CD4-positive, alpha-beta memory T cell (primary cell): ENCODE measurements around the gene PTPN3. TPM values are rescaled to one million over a fixed set of nuclear protein-coding genes. Genes with fewer than 3 reads are reported as not detected.

Experiments used
- CTCF ChIA-PET: fragments of 350-600 bp; sonication (Branson Sonifier 250); formaldehyde crosslinking; loops from one replicate; lab custom pipeline; 2021; ENCODE audit warnings: inconsistent platforms; ENCODE audit not compliant: partially characterized antibody; lab: Charles Lee
- POLR2A ChIA-PET: fragments of 350-600 bp; sonication (Branson Sonifier 250); formaldehyde crosslinking; loops from one replicate; lab custom pipeline; 2021; ENCODE audit not compliant: partially characterized antibody; lab: Charles Lee
- DNase-seq, 5 donors: peaks; one replicate each; pipeline versions ENCODE4 v3.0.0 to v3.0.0-alpha.2; 2020 to 2022; ENCODE audit warnings: mixed read lengths in 1 of 5
- H3K27ac ChIP-seq: one replicate; pipeline ENCODE4 v1.7.0; 2013; ENCODE audit warnings: low read depth, low read length
- H3K27me3 ChIP-seq: 2 replicates; pipeline ENCODE4 v1.7.0; 2013; ENCODE audit warnings: mild to moderate bottlenecking, low read length, moderate library complexity; ENCODE audit not compliant: insufficient read depth
- H3K36me3 ChIP-seq: 2 replicates; pipeline ENCODE4 v1.7.0; 2013; ENCODE audit warnings: mild to moderate bottlenecking, low read length, moderate library complexity; ENCODE audit not compliant: insufficient read depth
- H3K4me1 ChIP-seq: 2 replicates; pipeline ENCODE4 v1.7.0; 2013; ENCODE audit warnings: mild to moderate bottlenecking, low read length, moderate library complexity; ENCODE audit not compliant: insufficient read depth
- H3K4me3 ChIP-seq, 2 donors: one replicate each; pipeline ENCODE4 v1.7.0; 2013; ENCODE audit warnings: low read length in 2 of 2, mild to moderate bottlenecking in 1 of 2
- H3K9me3 ChIP-seq, 2 donors: one replicate each; pipeline ENCODE4 v1.7.0; 2013; ENCODE audit warnings: low read length in 2 of 2, control low read depth in 1 of 2; ENCODE audit not compliant: control insufficient read depth in 1 of 2
- H3K27ac Mint-ChIP-seq, 7 donors: one replicate each; pipeline ENCODE4 v1.8.0; 2020 to 2021; ENCODE audit warnings: mixed read lengths in 7 of 7, mild to moderate bottlenecking in 6 of 7, inconsistent platforms in 3 of 7, moderate library complexity in 3 of 7
- H3K27me3 Mint-ChIP-seq, 2 donors: one replicate each; pipeline ENCODE4 v1.8.0; 2020 to 2021; ENCODE audit warnings: mixed read lengths in 2 of 2
- H3K36me3 Mint-ChIP-seq, 2 donors: one replicate each; pipeline ENCODE4 v1.8.0; 2020 to 2021; ENCODE audit warnings: mixed read lengths in 2 of 2, inconsistent platforms in 1 of 2, mild to moderate bottlenecking in 1 of 2
- H3K4me1 Mint-ChIP-seq, 4 donors: one replicate each; pipeline ENCODE4 v1.8.0; 2020 to 2021; ENCODE audit warnings: mixed read lengths in 4 of 4, mild to moderate bottlenecking in 1 of 4
- H3K4me3 Mint-ChIP-seq, 8 donors: one replicate each; pipeline ENCODE4 v1.8.0; 2020 to 2021; ENCODE audit warnings: mixed read lengths in 8 of 8, mild to moderate bottlenecking in 7 of 8, moderate library complexity in 6 of 8, inconsistent platforms in 3 of 8
- H3K9me3 Mint-ChIP-seq, 8 donors: one replicate each; pipeline ENCODE4 v1.8.0; 2020 to 2021; ENCODE audit warnings: mixed read lengths in 8 of 8, mild to moderate bottlenecking in 5 of 8, inconsistent platforms in 3 of 8, moderate library complexity in 1 of 8
- intact Hi-C: fragments of 100-400 bp; cut with micrococcal nuclease; formaldehyde crosslinking; loops from one replicate; pipeline ENCODE4 v1.15.1; 2023
- polyA plus RNA-seq, 2 donors: library from polyadenylated mRNA; unstranded; fragments of 300-500 nt; fragmentation: Illumina TruSeq; gene quantifications; one replicate each; pipeline ENCODE4 v1.2.3, GENCODE V29; 2021
- total RNA-seq, 2 experiments: library from RNA; stranded (reverse); gene quantifications; one replicate each; pipeline ENCODE4 v1.2.3, GENCODE V29; 2021

Gene PTPN3
- total and polyA plus RNA-seq, 4 experiments from 2014 or later = not detected

DNA sequence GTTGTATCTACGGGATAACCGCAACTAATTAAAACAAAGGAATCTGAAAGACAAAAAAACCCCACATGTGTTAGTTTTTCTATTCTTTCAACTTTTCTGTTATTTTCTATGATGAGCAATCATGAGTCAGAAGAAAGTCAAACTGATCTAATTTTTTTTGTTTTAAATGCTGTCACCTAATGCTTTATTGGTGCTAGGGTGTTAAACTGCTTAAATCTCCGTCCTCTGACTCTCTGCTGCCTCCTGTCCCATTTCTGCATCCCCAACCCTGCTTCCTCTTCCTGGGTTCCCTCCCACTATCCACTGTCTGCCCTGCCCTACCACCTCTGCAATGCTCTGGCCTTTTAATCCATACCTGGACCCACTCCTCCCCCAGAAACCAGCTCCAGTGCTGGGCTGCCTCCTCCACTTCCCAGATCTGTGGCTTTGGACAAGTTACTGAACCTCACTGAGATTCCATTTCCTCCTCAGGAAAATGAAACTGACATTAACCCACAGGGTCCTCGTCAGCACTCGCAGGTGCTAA, 15.7 kb downstream of the PTPN3 start:
- ChIA-PET POLR2A (no interaction called here), CTCF (interaction anchor here (1.1 kb wide), 1 partner anchor 12 kb away, joined by 5 read pairs; no protein-coding TSS in a partner anchor)
- Mint-ChIP-seq H3K4me1 (no peaks in the 10 kb centered on the region), H3K9me3 (peaks cover 0 to 2% (median 0%) of the 10 kb centered on the region in 8 donors), H3K4me3 (no peak overlapping the region), H3K27ac (no peak overlapping the region), H3K36me3 (no peaks in the 10 kb centered on the region), H3K27me3 (peaks cover 9 to 19% of the 10 kb centered on the region in 2 donors)
- H3K4me3 ChIP-seq = no peak overlapping the region
- H3K27ac ChIP-seq = no peak overlapping the region
- no peaks in the 10 kb centered on the region for H3K27me3 ChIP-seq
- no peaks in the 10 kb centered on the region for H3K9me3 ChIP-seq
- intact Hi-C loops = no loop called here
- H3K36me3 ChIP-seq = no peaks in the 10 kb centered on the region
- H3K4me1 ChIP-seq = no peaks in the 10 kb centered on the region
- DNase-seq = no peak

GRCh38 chr9:109481856-109482255, 16.3 kb downstream of the PTPN3 start:
- Mint-ChIP-seq H3K9me3 (peaks cover 0 to 2% (median 0%) of the 10 kb centered on the region in 8 donors), H3K4me3 (no peak overlapping the region), H3K27ac (no peak overlapping the region), H3K36me3 (no peaks in the 10 kb centered on the region), H3K27me3 (peaks cover 9 to 19% of the 10 kb centered on the region in 2 donors), H3K4me1 (no peaks in the 10 kb centered on the region)
- ChIA-PET CTCF (no interaction called here), POLR2A (no interaction called here)
- Histone ChIP-seq H3K36me3 (no peaks in the 10 kb centered on the region), H3K27ac (no peak overlapping the region), H3K4me1 (no peaks in the 10 kb centered on the region), H3K27me3 (no peaks in the 10 kb centered on the region), H3K9me3 (no peaks in the 10 kb centered on the region), H3K4me3 (no peak overlapping the region)
- DNase-seq = no peak
- intact Hi-C loops = no loop called here

DNA sequence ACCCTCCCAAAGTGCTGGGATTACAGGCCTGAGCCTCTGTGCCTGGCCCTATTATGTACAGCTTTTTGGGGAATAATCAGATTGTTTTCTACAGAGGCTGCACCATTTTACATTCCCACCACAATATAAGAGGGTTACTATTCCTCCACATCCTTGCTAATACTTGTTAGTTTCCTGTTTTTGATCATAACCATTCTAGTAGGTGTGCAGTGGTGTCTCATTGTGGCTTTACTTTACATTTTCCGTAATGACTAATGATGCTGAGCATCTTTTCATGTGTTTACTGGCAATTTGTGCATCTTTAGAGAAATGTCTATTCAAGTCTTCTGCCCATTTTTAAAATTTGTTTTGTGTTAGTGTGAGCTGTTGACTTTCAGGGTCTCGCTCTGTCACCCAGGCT, 18.3 kb downstream of the PTPN3 start:
- H3K9me3 Mint-ChIP-seq = no peaks in the 10 kb centered on the region
- H3K36me3 Mint-ChIP-seq = no peaks in the 10 kb centered on the region
- H3K4me1 Mint-ChIP-seq = no peaks in the 10 kb centered on the region
- no peak overlapping the region for H3K27ac ChIP-seq
- H3K36me3 ChIP-seq = no peaks in the 10 kb centered on the region
- POLR2A ChIA-PET = no interaction called here
- H3K27me3 Mint-ChIP-seq = peaks cover 4 to 12% of the 10 kb centered on the region in 2 donors
- H3K27me3 ChIP-seq = no peaks in the 10 kb centered on the region
- no peak overlapping the region for H3K4me3 ChIP-seq
- no peak for DNase-seq
- CTCF ChIA-PET = interaction anchor here (1.2 to 2.1 kb wide), 2 partner anchors 10 to 12 kb away, joined by 3 to 10 read pairs; no protein-coding TSS in a partner anchor
- intact Hi-C loops = no loop called here
- H3K4me1 ChIP-seq = no peaks in the 10 kb centered on the region
- H3K4me3 Mint-ChIP-seq = no peak overlapping the region
- no peak overlapping the region for H3K27ac Mint-ChIP-seq
- H3K9me3 ChIP-seq = no peaks in the 10 kb centered on the region

- Histone ChIP-seq H3K4me3 (no peak overlapping the region), H3K4me1 (no peaks in the 10 kb centered on the region), H3K9me3 (no peaks in the 10 kb centered on the region), H3K27ac (no peak overlapping the region), H3K36me3 (no peaks in the 10 kb centered on the region), H3K27me3 (no peaks in the 10 kb centered on the region)
- POLR2A ChIA-PET = no interaction called here
- H3K27ac Mint-ChIP-seq = no peak overlapping the region
- CTCF ChIA-PET = interaction anchor here (2.1 kb wide), 1 partner anchor 9 kb away, joined by 10 read pairs; no protein-coding TSS in a partner anchor
- intact Hi-C loops = no loop called here
- peaks cover 4 to 14% of the 10 kb centered on the region in 2 donors for H3K27me3 Mint-ChIP-seq
- DNase-seq = no peak
- no peaks in the 10 kb centered on the region for H3K36me3 Mint-ChIP-seq
- no peak overlapping the region for H3K4me3 Mint-ChIP-seq
- H3K9me3 Mint-ChIP-seq = no peaks in the 10 kb centered on the region
- H3K4me1 Mint-ChIP-seq = no peaks in the 10 kb centered on the region
Observed at GRCh38 chr9:109478665-109479380, 19.3 kb downstream of the PTPN3 start.

- Mint-ChIP-seq H3K4me3 (no peak overlapping the region), H3K4me1 (no peaks in the 10 kb centered on the region), H3K27ac (no peak overlapping the region), H3K27me3 (peaks cover 4 to 17% of the 10 kb centered on the region in 2 donors), H3K9me3 (no peaks in the 10 kb centered on the region), H3K36me3 (no peaks in the 10 kb centered on the region)
- ChIA-PET CTCF (interaction anchor here (1.1 kb wide), 1 partner anchor 12 kb away, joined by 3 read pairs; no protein-coding TSS in a partner anchor), POLR2A (no interaction called here)
- no peak overlapping the region for H3K27ac ChIP-seq
- H3K4me3 ChIP-seq = no peak overlapping the region
- H3K36me3 ChIP-seq = no peaks in the 10 kb centered on the region
- intact Hi-C loops = no loop called here
- no peaks in the 10 kb centered on the region for H3K27me3 ChIP-seq
- H3K4me1 ChIP-seq = no peaks in the 10 kb centered on the region
- no peaks in the 10 kb centered on the region for H3K9me3 ChIP-seq
- no peak for DNase-seq
Observed at GRCh38 chr9:109478051-109478563, 20.0 kb downstream of the PTPN3 start.

DNA sequence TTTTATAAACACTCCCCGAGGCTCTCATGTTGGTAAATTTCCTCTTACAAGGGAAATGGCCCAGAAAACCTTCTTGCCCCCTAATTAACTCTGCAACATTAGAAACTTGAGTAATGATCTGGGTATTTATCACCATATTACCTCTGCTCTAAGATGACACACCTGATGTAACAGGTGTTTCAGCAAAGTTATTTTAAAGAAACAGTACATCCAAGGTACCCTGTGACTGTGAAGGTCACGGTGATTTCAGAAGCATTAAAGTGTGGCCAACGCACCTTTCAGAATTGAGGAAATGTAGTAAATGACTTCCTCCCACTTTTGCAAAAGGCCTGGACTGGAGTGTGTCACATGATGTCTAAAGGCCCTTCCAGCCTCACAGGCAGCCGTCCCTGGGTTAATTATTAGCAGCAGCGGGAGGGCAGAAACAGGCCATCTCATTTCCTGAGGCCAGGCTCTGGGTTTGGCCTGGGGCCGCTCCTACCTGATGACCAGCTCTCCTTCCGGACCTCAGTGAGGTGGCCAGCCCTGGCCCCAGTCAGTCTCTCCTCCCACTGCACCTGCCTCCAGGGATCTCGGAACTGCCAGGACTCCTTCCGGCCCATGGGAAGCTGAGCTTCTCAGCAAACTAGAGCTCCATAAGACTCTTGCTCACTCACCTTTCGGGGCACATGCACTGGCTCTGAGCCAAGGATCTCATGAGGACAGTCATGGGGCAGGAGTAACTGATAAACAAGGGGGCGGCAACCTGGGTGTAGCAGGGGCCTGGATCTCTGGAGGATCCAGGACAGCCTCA, 20.7 kb downstream of the PTPN3 start:
- Histone ChIP-seq H3K4me3 (no peak overlapping the region), H3K4me1 (no peaks in the 10 kb centered on the region), H3K36me3 (no peaks in the 10 kb centered on the region), H3K27me3 (no peaks in the 10 kb centered on the region), H3K27ac (no peak overlapping the region), H3K9me3 (no peaks in the 10 kb centered on the region)
- Mint-ChIP-seq H3K27ac (no peak overlapping the region), H3K9me3 (no peaks in the 10 kb centered on the region), H3K4me1 (no peaks in the 10 kb centered on the region), H3K27me3 (peaks cover 4 to 17% of the 10 kb centered on the region in 2 donors), H3K4me3 (no peak overlapping the region), H3K36me3 (no peaks in the 10 kb centered on the region)
- intact Hi-C loops = no loop called here
- no peak for DNase-seq
- POLR2A ChIA-PET = no interaction called here
- CTCF ChIA-PET = interaction anchor here (1.1 kb wide), 1 partner anchor 11 kb away, joined by 3 read pairs; no protein-coding TSS in a partner anchor
